Peyer's patch (tissue), 4 donors: ENCODE results near the gene KCNMA1. TPM values are rescaled to one million over a fixed set of nuclear protein-coding genes. Genes with fewer than 3 reads are reported as not detected.

Experiments used
- DNase-seq, 3 donors: peaks; one replicate each; pipeline ENCODE4 v3.0.0-alpha.2; 2017 to 2019
- H3K27ac ChIP-seq, 4 donors: fragments of 200-600 bp; sonication (generic); one replicate each; pipeline ENCODE4 v1.5.1; 2016 to 2019
- H3K27me3 ChIP-seq, 2 donors: fragments of 200-600 bp; sonication (generic); one replicate each; pipeline ENCODE4 v1.5.1; 2019
- H3K36me3 ChIP-seq, 3 donors: fragments of 200-600 bp; sonication (generic); one replicate each; pipeline ENCODE4 v1.5.1; 2016 to 2019
- H3K4me1 ChIP-seq, 4 donors: fragments of 200-600 bp; sonication (generic); one replicate each; pipeline ENCODE4 v1.5.1; 2016 to 2019
- H3K4me3 ChIP-seq, 4 donors: fragments of 200-600 bp; sonication (generic); 1 replicate in 3 of 4; 2 replicates in 1 of 4; pipeline ENCODE4 v1.5.1; 2016 to 2019; ENCODE audit warnings: mild to moderate bottlenecking in 1 of 4
- H3K9me3 ChIP-seq, 4 donors: fragments of 200-600 bp; sonication (generic); one replicate each; pipeline ENCODE4 v1.5.1; 2016 to 2019; ENCODE audit warnings: mild to moderate bottlenecking in 1 of 4
- CTCF ChIP-seq, 6 experiments: fragments of 450-650 bp in 4 of 6; fragments of 200-600 bp in 2 of 6; sonication (generic) in 1 of 6; IDR thresholded peaks; one replicate each; pipeline ENCODE4 v1.5.1; 2017 to 2019; ENCODE audit warnings: antibody characterized with exemption in 6 of 6, mild to moderate bottlenecking in 3 of 6, moderate library complexity in 1 of 6
- POLR2A ChIP-seq, 2 donors: fragments of 450-650 bp; IDR thresholded peaks; one replicate each; pipeline ENCODE4 v1.5.1; 2017; ENCODE audit warnings: antibody characterized with exemption in 2 of 2, mild to moderate bottlenecking in 2 of 2, moderate library complexity in 2 of 2
- total RNA-seq, 4 donors: library from RNA; depleted of rRNA; stranded (reverse); fragments of >200 nt; gene quantifications; one replicate each; pipeline ENCODE4 v1.1.0, GENCODE V29; 2016

The KCNMA1 gene
- total RNA-seq, 4 donors from 2014 or later, result 17.8 to 29.1 (median 23.9) TPM

GRCh38 chr10:77051837-77052236 lies 585.8 kb downstream of the KCNMA1 start:
- no peak for TF ChIP-seq CTCF (IDR thresholded peaks at IDR 0.05)
- TF ChIP-seq POLR2A (IDR thresholded peaks at IDR 0.05), result no peak

GRCh38 chr10:77049896-77050295 lies 587.7 kb downstream of the KCNMA1 start:
- Histone ChIP-seq H3K9me3 (no peaks in the 10 kb centered on the region), H3K27me3 (no peaks in the 10 kb centered on the region), H3K4me3 (no peak overlapping the region), H3K4me1 (no peaks in the 10 kb centered on the region), H3K27ac (no peak overlapping the region), H3K36me3 (no peaks in the 10 kb centered on the region)
- TF ChIP-seq CTCF (IDR thresholded peaks at IDR 0.05) (no peak), POLR2A (IDR thresholded peaks at IDR 0.05) (no peak)
- DNase-seq, result no peak

More at GRCh38 chr10:77051837-77052236, 585.8 kb downstream of the KCNMA1 start:
- H3K36me3 ChIP-seq, result no peaks in the 10 kb centered on the region
- no peak for DNase-seq
- no peak overlapping the region for H3K27ac ChIP-seq
- no peaks in the 10 kb centered on the region for H3K9me3 ChIP-seq
- H3K4me3 ChIP-seq, result no peak overlapping the region
- H3K27me3 ChIP-seq, result no peaks in the 10 kb centered on the region
- no peaks in the 10 kb centered on the region for H3K4me1 ChIP-seq

- Histone ChIP-seq H3K4me1 (no peaks in the 10 kb centered on the region), H3K27me3 (no peaks in the 10 kb centered on the region), H3K36me3 (no peaks in the 10 kb centered on the region), H3K27ac (no peak overlapping the region), H3K9me3 (no peaks in the 10 kb centered on the region), H3K4me3 (no peak overlapping the region)
- no peak for DNase-seq
- TF ChIP-seq CTCF (IDR thresholded peaks at IDR 0.05), result no peak
- TF ChIP-seq POLR2A (IDR thresholded peaks at IDR 0.05), result no peak
Observed at GRCh38 chr10:77049146-77049545, 588.5 kb downstream of the KCNMA1 start.

- no peaks in the 10 kb centered on the region for H3K9me3 ChIP-seq
- no peak for DNase-seq
- no peak overlapping the region for H3K4me3 ChIP-seq
- no peak for TF ChIP-seq POLR2A (IDR thresholded peaks at IDR 0.05)
- no peak for TF ChIP-seq CTCF (IDR thresholded peaks at IDR 0.05)
- no peaks in the 10 kb centered on the region for H3K36me3 ChIP-seq
- no peak overlapping the region for H3K27ac ChIP-seq
- H3K27me3 ChIP-seq, result no peaks in the 10 kb centered on the region
- H3K4me1 ChIP-seq, result no peaks in the 10 kb centered on the region
Observed at GRCh38 chr10:77045085-77045484, 592.5 kb downstream of the KCNMA1 start.

- no peaks in the 10 kb centered on the region for H3K36me3 ChIP-seq
Observed at GRCh38 chr10:77043420-77043763, 594.2 kb downstream of the KCNMA1 start.

More at GRCh38 chr10:77043420-77043763, 594.2 kb downstream of the KCNMA1 start:
- no peaks in the 10 kb centered on the region for H3K27me3 ChIP-seq
- no peaks in the 10 kb centered on the region for H3K4me1 ChIP-seq
- H3K27ac ChIP-seq, result no peak overlapping the region
- no peak for TF ChIP-seq POLR2A (IDR thresholded peaks at IDR 0.05)
- no peak for TF ChIP-seq CTCF (IDR thresholded peaks at IDR 0.05)
- DNase-seq, result no peak
- H3K4me3 ChIP-seq, result no peak overlapping the region
- no peaks in the 10 kb centered on the region for H3K9me3 ChIP-seq
